K562 (cell line): Measurements from ENCODE around the gene TMEM132D. TPM values are rescaled to one million over a fixed set of nuclear protein-coding genes. Genes with fewer than 3 reads are reported as not detected.

Source experiments
- ATAC-seq: fragments of 200-7000 bp; cut with Tn5 transposase; 3 replicates; pipeline ENCODE4 v1.9.1; 2020; ENCODE audit warnings: moderate library complexity
- BruUV-seq: library from RNA; stranded (reverse); fragments of 400-500 nt; replicated peaks from 2 replicates; lab custom pipeline; 2021; lab: Mats Ljungman, UMichigan
- CTCF ChIA-PET: fragments of 300-600 bp; formaldehyde crosslinking; extraction: SDS; loops from one replicate; lab custom pipeline; 2021; ENCODE audit warnings: low intra/inter-chr PET ratio; lab: Yijun Ruan, JAX
- POLR2A ChIA-PET: fragments of 300-600, 350-650 bp; sonication (Branson Sonifier 250); formaldehyde crosslinking; extraction: SDS; loops from one replicate; lab custom pipeline; 2021; ENCODE audit warnings: antibody characterized with exemption, inconsistent platforms; lab: Yijun Ruan, JAX
- DNase-seq, 4 experiments: peaks; one replicate each; pipeline versions ENCODE4 v3.0.0 to v3.0.0-alpha.2; 2011 to 2018; ENCODE audit warnings: low spot score in 3 of 4, mixed read lengths in 3 of 4; ENCODE audit errors: extremely low read depth in 1 of 4
- FAIRE-seq: peaks from 2 replicates; lab custom pipeline; 2011; peaks lifted over from hg19 to GRCh38; lab: Jason Lieb, UNC
- H2AFZ ChIP-seq: 2 replicates; pipeline ENCODE4 v1.6.0; 2011; ENCODE audit warnings: low read depth, low read length, control low read depth, inconsistent platforms
- H3K27ac ChIP-seq: fragments of 200-600 bp; 3 replicates; pipeline ENCODE4 v1.8.0; 2011; ENCODE audit warnings: low read depth, mild to moderate bottlenecking, control low read depth, inconsistent platforms, low read length, moderate library complexity, mixed read lengths; ENCODE audit errors: extremely low read depth
- H3K27me3 ChIP-seq, 2 experiments: fragments of 300-600 bp in 1 of 2; 2 replicates in 1 of 2; 3 replicates in 1 of 2; pipeline versions ENCODE4 v1.6.0 to v1.8.0; 2011; ENCODE audit warnings: inconsistent platforms in 2 of 2, low read length in 2 of 2, mild to moderate bottlenecking in 1 of 2, mixed read lengths in 1 of 2, moderate library complexity in 1 of 2; ENCODE audit not compliant: control insufficient read depth in 2 of 2, insufficient read depth in 2 of 2
- H3K36me3 ChIP-seq: fragments of 300-600 bp; 3 replicates; pipeline ENCODE4 v1.8.0; 2011; ENCODE audit warnings: mild to moderate bottlenecking, low read length, inconsistent platforms; ENCODE audit not compliant: control insufficient read depth, insufficient read depth
- H3K4me1 ChIP-seq, 2 experiments: fragments of 200-600 bp in 1 of 2; replicated peaks in 1 of 2; 2 replicates in 1 of 2; 3 replicates in 1 of 2; pipeline versions ENCODE4 v1.5.1 to v1.8.0; 2011; ENCODE audit warnings: inconsistent platforms in 2 of 2, low read length in 2 of 2, mild to moderate bottlenecking in 1 of 2, mixed read lengths in 1 of 2, moderate library complexity in 1 of 2; ENCODE audit not compliant: control insufficient read depth in 2 of 2, insufficient read depth in 2 of 2
- H3K4me2 ChIP-seq: 2 replicates; pipeline ENCODE4 v1.6.1; 2011; ENCODE audit warnings: low read length, control low read depth, inconsistent platforms, mixed read lengths; ENCODE audit not compliant: insufficient read depth
- H3K4me3 ChIP-seq: fragments of 200-600 bp; sonication (generic), shearing (Covaris generic); 2 replicates; pipeline ENCODE4 v1.5.1; 2016; ENCODE audit warnings: control low read depth, inconsistent platforms
- H3K79me2 ChIP-seq: fragments of 200-600 bp; 3 replicates; pipeline ENCODE4 v1.8.0; 2011; ENCODE audit warnings: low read length, inconsistent platforms; ENCODE audit not compliant: control insufficient read depth, insufficient read depth
- H3K9ac ChIP-seq, 2 experiments: 2 replicates each; pipeline versions ENCODE4 v1.6.0 to v1.6.1; 2011; ENCODE audit warnings: low read depth in 2 of 2, low read length in 2 of 2, control low read depth in 1 of 2, inconsistent platforms in 1 of 2, mild to moderate bottlenecking in 1 of 2, mixed read lengths in 1 of 2; ENCODE audit not compliant: insufficient read depth in 1 of 2
- H3K9me1 ChIP-seq: one replicate; pipeline ENCODE4 v1.6.0; 2011; ENCODE audit warnings: inconsistent platforms, mild to moderate bottlenecking, low read length, moderate library complexity; ENCODE audit not compliant: control insufficient read depth, insufficient read depth
- H3K9me3 ChIP-seq: replicated peaks from 2 replicates; pipeline ENCODE4 v1.5.1; 2011; ENCODE audit warnings: low read depth, low read length, inconsistent platforms; ENCODE audit not compliant: control insufficient read depth, insufficient read depth
- H4K20me1 ChIP-seq: replicated peaks from 2 replicates; pipeline ENCODE4 v1.6.1; 2011; ENCODE audit warnings: low read length, inconsistent platforms, mixed read lengths; ENCODE audit not compliant: control insufficient read depth, insufficient read depth
- ESRRA ChIP-seq: fragments of 450-650 bp; IDR thresholded peaks from 2 replicates; pipeline ENCODE4 v1.6.1; 2014; ENCODE audit warnings: low read depth, mild to moderate bottlenecking, moderate library complexity, borderline replicate concordance
- GATAD2A ChIP-seq: fragments of 450-650 bp; IDR thresholded peaks from 2 replicates; pipeline ENCODE4 v1.6.1; 2017
- KDM4B ChIP-seq, 2 experiments: fragments of 450-650 bp in 1 of 2; sonication (generic) in 1 of 2; IDR thresholded peaks; 2 replicates each; pipeline ENCODE4 v1.6.1; 2016 to 2017; ENCODE audit warnings: borderline replicate concordance in 2 of 2, antibody characterized with exemption in 1 of 2, low read depth in 1 of 2, mild to moderate bottlenecking in 1 of 2
- RAD21 ChIP-seq, 2 experiments: fragments of 250-450 bp in 1 of 2; fragments of 450-650 bp in 1 of 2; sonication (Bioruptor Pico) in 1 of 2; formaldehyde crosslinking in 1 of 2; IDR thresholded peaks in 1 of 2; conservative IDR thresholded peaks in 1 of 2; 2 replicates each; pipeline versions ENCODE4 v1.4.0 to v1.8.0; 2020 to 2022; ENCODE audit warnings: mild to moderate bottlenecking in 2 of 2, moderate library complexity in 1 of 2
- RNF219 ChIP-seq: fragments of 250-450 bp; sonication (Bioruptor Pico); IDR thresholded peaks from 2 replicates; pipeline ENCODE4 v1.5.0; 2022; ENCODE audit warnings: mild to moderate bottlenecking
- TRIM28 ChIP-seq: fragments of 450-650 bp; IDR thresholded peaks from 2 replicates; pipeline ENCODE4 v1.6.1; 2017
- ZNF217 ChIP-seq: sonication (generic); formaldehyde crosslinking; IDR thresholded peaks from 2 replicates; pipeline ENCODE4 v1.8.0; 2022; ENCODE audit warnings: mild to moderate bottlenecking, missing genetic modification reagents
- WGBS: fragments of 100-300 bp; shearing (Covaris generic); methylation state at CpG from one replicate; pipeline ENCODE4 v1.1.6; 2016; ENCODE audit warnings: low coverage, mixed read lengths; ENCODE audit not compliant: insufficient coverage; ENCODE audit errors: missing lambda C conversion rate; 5-methylcytosine and 5-hydroxymethylcytosine counted together
- in situ Hi-C: fragments of 300-500 bp; cut with MboI; formaldehyde crosslinking; loops from 4 replicates; pipeline ENCODE4 v1.15.0; 2018; ENCODE audit warnings: inconsistent platforms, mixed read lengths
- intact Hi-C: fragments of 100-400 bp; cut with micrococcal nuclease; formaldehyde crosslinking; loops from 2 replicates; pipeline ENCODE4 v1.14.2; 2022
- polyA plus RNA-seq, 8 experiments: library from polyadenylated mRNA; depleted of rRNA in 4 of 8; stranded (reverse) in 5 of 8; unstranded in 3 of 8; fragments of >200 nt; fragmentation: Nextera tagmentation in 2 of 8; fragmentation: Illumina TruSeq in 1 of 8; extraction: Ambion mirVana in 2 of 8; extraction: Trizol in 1 of 8; gene quantifications; 2 replicates each; pipeline versions ENCODE4 v1.2.1 to v1.2.3, GENCODE V29; 2011 to 2014; ENCODE audit warnings: inconsistent platforms in 1 of 8, missing spikeins in 1 of 8
- total RNA-seq, 7 experiments: library from RNA; depleted of rRNA in 6 of 7; stranded (reverse); fragments of >200 nt in 6 of 7; fragmentation: Illumina TruSeq in 2 of 7; extraction: Trizol in 2 of 7; gene quantifications; 2 replicates each; pipeline versions ENCODE4 v1.2.1 to v1.2.3, GENCODE V29; 2011 to 2021; ENCODE audit warnings: low replicate concordance in 1 of 7
- TF ChIP-seq, protein P1 (sequence below): fragments of 150-350 bp; IDR thresholded peaks from 2 replicates; pipeline ENCODE4 v1.6.1; 2014; ENCODE audit warnings: low read depth, mild to moderate bottlenecking, low read length, borderline replicate concordance

The TMEM132D gene
- total and polyA plus RNA-seq, 9 of the 15 experiments (the other 6 are each of a cell fraction or from before 2014, with no cell fraction given), result not detected

DNA sequence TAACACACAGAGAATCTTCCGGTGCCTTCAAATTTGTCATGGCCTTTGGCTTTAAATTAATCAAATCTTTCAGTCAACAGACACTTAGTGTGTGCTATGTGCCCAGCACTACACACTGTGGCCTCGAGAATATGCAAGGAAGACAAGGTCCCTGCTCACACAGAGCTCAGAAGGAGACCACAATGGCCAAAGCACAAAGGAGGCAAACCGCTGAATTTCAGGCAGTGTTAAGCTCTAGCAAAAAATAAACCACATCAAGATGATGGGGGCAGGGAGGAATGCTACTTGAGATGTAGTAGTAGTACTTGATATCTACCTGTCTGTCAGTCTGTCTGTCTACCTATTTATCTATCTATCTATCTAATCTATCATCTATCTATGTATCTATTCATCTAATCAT lies 227.9 kb downstream of the TMEM132D start:
- no peak overlapping the region for H3K4me3 ChIP-seq
- H3K27me3 ChIP-seq, result peaks cover 0 to 6% of the 10 kb centered on the region in 2 experiments; a peak in 1 of 5 replicates
- CTCF ChIA-PET, result no interaction called here
- WGBS, result 6% methylated on average over 3 of the region's 3 CpGs
- no peaks in the 10 kb centered on the region for H3K9me3 ChIP-seq
- H3K36me3 ChIP-seq, result no peaks in the 10 kb centered on the region
- H2AFZ ChIP-seq, result no peak overlapping the region
- POLR2A ChIA-PET, result no interaction called here
- intact Hi-C loops (no loop called here), in situ Hi-C loops (no loop called here)
- no peaks in the 10 kb centered on the region for H4K20me1 ChIP-seq
- no peak overlapping the region for H3K27ac ChIP-seq
- no peak for TF ChIP-seq RAD21 (CRISPR knock-in tag; conservative IDR thresholded peaks at IDR 0.05 in 1 of 2, IDR thresholded peaks at IDR 0.05 in 1 of 2)
- TF ChIP-seq, protein P1, sequence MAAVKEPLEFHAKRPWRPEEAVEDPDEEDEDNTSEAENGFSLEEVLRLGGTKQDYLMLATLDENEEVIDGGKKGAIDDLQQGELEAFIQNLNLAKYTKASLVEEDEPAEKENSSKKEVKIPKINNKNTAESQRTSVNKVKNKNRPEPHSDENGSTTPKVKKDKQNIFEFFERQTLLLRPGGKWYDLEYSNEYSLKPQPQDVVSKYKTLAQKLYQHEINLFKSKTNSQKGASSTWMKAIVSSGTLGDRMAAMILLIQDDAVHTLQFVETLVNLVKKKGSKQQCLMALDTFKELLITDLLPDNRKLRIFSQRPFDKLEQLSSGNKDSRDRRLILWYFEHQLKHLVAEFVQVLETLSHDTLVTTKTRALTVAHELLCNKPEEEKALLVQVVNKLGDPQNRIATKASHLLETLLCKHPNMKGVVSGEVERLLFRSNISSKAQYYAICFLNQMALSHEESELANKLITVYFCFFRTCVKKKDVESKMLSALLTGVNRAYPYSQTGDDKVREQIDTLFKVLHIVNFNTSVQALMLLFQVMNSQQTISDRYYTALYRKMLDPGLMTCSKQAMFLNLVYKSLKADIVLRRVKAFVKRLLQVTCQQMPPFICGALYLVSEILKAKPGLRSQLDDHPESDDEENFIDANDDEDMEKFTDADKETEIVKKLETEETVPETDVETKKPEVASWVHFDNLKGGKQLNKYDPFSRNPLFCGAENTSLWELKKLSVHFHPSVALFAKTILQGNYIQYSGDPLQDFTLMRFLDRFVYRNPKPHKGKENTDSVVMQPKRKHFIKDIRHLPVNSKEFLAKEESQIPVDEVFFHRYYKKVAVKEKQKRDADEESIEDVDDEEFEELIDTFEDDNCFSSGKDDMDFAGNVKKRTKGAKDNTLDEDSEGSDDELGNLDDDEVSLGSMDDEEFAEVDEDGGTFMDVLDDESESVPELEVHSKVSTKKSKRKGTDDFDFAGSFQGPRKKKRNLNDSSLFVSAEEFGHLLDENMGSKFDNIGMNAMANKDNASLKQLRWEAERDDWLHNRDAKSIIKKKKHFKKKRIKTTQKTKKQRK, result no peak
- no peak for TF ChIP-seq ZNF217 (CRISPR knock-in tag)
- TF ChIP-seq KDM4B (IDR thresholded peaks at IDR 0.05; ENCODE audit: borderline replicate concordance in 2 of 2, low read depth in 1 of 2), result no peak
- TF ChIP-seq GATAD2A, result no peak
- no peak for TF ChIP-seq RNF219
- TF ChIP-seq TRIM28, result no peak
- no peak for TF ChIP-seq ESRRA
- no peaks in the 10 kb centered on the region for H3K4me1 ChIP-seq
- no peak overlapping the region for H3K9ac ChIP-seq
- BruUV-seq, result no TSS peak
- no peaks in the 10 kb centered on the region for H3K79me2 ChIP-seq
- H3K9me1 ChIP-seq, result no peaks in the 10 kb centered on the region
- ATAC-seq, result no peak
- H3K4me2 ChIP-seq, result no peak overlapping the region
- FAIRE-seq, result no peak
- DNase-seq, result no peak
